OCI-LY1 (cell line): ENCODE data around the gene ZNF577.

Experiments
- CTCF ChIP-seq: fragments of 200-600 bp; sonication (generic), shearing (Covaris generic); IDR thresholded peaks from 2 replicates; pipeline ENCODE4 v1.5.1; 2017; ENCODE audit warnings: mild to moderate bottlenecking, antibody characterized with exemption, low read length, moderate library complexity, mixed read lengths
- EZH2 ChIP-seq: fragments of 200-600 bp; sonication (generic), shearing (Covaris generic); IDR thresholded peaks from 2 replicates; pipeline ENCODE4 v1.8.0; 2017; ENCODE audit warnings: borderline replicate concordance, mixed run types, mild to moderate bottlenecking, antibody characterized with exemption, low read length, moderate library complexity, mixed read lengths

GRCh38 chr19:51903192-51903591 lies 15.4 kb upstream of the ZNF577 start:
- TF ChIP-seq CTCF: no peak
- TF ChIP-seq EZH2: no peak
